ENCODE results near the gene IRS2.

GRCh38 chr13:109769275-109769674 is 17.1 kb downstream of the IRS2 start:
- TF ChIP-seq CTCF (conservative IDR thresholded peaks at IDR 0.05; ENCODE audit: low read length) (no peak), EZH2phosphoT487 (IDR thresholded peaks at IDR 0.05; ENCODE audit: borderline replicate concordance) (no peak)
